CD4-positive, alpha-beta T cell treated with Interleukin-15 for 1 hour (primary cell): ENCODE measurements around the gene NIM1K.
"Not testable (repeated sequence)": the region's sequence is repeated elsewhere in the genome, so short reads cannot be mapped to it uniquely, and the experiment has no call there.

Source experiments
- DNase-seq: peaks from one replicate; pipeline ENCODE4 v3.0.0-alpha.2; 2020

NIM1K gene

DNA sequence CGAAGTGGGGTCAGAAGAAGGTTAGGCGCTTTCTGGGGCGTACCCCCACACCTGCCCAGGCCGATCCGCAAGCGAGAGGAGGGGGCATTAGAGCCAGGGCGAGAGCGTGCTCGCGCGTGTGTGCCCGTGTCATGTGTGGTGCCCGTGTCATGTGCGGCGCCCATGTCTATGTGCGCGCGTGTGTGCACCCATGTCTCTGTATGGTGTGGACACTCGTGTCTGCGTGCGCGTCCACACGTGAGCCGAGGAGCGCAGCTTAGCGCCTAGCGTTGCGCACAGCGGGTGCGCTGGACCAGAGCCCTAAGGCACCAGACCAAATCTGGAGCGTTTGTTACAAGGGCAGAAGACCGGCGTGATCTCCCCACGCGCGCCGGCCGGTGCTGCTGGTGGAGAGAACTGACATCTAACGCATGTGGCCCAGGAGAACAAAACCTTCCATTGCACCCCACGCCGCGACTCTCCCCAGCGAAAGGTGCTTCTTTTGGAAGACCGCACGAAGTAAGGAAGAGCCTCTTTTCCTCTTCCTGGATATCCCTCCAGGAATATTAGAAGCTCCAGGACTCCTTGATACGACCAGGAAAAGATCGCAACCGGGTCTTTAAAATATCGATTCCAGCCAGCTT, 644 bp downstream of the NIM1K start:
- DNase-seq = peak; percentile 16

DNA sequence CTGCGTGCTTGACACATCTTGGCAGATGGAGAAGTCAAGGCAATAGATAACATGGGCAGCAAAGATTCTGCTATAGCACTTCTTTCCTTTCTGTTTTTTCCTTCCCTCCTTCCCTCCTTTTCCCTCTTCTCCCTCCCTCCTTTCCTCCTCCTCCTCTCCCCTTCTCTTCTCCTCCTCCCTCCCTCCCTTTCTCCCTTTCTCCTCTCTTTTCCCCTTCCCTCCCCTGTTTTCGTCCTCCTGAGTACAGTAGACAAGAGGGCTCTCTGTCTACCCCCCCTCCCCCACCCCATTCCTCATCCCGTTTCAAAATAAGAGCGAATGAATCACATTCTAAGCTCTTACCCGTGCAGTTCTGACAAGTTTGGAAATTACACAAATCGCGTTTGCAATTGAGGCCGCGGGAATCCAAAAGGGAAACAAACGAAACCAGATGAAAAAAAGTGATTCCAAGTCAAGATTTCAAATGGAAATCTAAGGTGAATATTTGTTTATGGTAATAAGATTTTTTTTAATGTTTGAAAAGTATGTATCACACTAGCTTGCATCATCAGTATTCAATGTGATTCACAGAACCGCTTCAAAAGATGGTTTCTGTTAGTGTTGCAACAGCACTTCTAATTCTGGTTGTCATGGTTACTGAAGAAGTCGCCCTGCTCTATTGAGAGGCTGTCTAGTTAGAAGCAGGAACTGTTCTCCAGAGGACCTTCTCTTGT, 1.3 kb downstream of the NIM1K start:
- DNase-seq = peak; percentile 41

DNA sequence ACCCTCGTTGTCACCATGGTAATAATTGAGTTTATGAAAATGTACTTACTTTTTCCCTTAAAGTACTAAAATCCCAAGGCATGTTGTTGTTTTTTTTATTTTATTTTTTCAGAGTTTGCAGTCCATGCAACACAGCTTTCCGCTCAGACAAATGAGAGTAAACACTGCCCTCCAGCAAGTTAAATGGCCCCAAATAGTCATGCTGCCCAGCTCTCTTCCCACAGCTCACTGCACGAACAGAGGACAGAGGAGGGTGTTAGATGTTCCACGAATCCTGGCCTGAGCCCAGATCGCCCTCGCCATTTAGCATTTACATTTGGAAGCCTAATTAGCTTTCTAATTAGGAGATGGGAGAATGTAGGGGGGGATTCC, 1.9 kb downstream of the NIM1K start:
- DNase-seq = no peak

DNA sequence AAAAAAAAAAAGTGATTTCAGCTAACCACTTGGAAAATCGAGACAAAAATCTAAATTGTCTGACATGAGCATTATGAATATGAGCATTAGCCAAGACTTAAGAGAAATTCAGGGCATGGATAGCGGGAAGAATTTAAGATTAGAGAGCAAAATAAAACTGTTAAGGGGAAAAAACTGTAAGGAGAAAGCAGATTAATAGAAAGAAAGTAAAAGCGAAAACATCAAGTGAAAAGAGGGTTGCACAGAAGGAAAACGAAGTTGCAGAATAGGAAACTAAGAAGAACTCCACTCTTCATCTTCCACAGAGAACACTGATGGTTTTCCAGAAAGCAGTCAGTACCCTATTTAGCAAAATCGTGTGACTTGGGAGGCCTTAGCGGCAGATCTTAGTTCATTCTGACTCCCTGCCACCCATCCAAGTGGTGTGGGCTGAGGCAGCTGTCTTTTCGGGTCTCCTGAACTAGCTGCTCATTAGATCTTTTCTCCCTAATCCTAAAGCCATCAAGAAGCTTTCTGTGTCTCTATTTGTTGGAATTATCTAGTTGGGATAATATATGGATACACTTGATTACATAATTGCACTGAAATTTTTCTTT, 3.7 kb downstream of the NIM1K start:
- no peak for DNase-seq

DNA sequence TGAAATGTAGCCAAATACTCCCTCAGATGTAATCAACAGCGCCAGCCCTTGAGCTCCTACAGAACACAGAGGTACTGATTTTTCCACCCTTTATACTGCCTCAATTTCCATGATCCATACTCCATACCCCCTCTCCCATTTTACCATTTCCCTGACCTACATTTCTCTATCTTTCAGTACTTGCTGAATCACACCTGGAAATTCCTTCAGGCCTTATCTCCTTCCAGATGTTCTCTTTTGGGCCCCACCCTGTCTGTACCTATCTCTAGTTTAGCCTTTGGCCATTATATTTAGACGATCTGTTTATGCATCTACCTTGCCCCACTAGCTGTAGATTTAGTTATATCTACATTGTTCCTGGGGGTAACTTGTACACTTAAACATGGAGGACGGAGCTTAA, 5.5 kb downstream of the NIM1K start:
- no peak for DNase-seq

DNA sequence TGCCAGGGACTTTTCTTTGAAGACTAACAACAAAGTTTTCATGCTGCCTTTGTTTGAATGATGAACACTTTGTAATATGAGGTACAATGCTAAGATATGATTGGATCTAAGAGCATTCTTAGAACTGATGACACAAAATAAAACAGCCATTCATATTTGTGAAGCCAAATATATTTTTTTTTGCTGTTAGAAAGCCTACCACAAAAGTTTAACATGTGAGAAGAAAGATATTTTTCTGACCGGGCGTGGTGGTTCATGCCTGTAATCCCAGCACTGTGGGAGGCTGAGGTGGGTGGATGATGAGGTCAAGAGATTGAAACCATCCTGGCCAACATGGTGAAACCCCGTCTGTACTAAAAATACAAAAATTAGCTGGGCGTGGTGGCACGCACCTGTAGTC, 9.4 kb downstream of the NIM1K start:
- DNase-seq = not testable (repeated sequence)

DNA sequence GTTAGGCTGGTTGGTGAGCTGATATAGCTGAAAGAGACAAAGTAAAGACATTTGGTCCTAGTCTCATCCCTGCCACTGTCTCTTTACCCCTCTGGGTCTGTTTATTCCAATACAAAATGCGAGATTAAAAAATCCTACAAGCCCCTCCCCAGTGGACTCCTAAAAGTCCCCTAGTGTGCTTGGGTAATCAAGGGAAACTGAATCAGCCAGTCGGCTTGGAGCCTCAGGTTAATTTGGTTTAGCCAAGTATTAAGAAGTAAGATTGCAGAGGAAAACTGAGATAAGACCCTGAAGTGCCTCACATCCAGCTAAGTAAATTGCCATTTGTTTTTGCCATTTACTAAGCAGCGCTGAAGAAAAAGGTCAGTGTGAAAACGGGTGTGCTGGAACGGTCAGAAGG, 10.4 kb downstream of the NIM1K start:
- no peak for DNase-seq

DNA sequence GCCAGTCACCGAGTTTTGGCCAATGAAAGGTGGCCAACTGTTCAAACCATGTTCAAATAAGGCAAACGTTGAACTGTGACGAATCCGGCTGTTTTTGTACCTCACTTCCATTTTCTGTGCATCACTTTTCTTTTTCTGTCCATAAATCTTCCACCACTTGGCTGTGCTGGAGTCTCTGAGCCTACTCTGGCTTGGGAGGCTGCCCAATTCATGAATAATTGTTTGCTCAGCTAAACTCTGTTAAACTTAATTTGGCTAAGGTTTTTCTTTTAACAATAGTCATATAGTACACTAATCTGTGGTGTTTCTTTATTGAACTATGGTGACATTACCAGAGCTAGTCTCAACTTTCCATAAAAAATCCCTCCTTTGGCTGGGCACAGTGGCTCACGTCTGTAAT, 11.3 kb downstream of the NIM1K start:
- DNase-seq = no peak

DNA sequence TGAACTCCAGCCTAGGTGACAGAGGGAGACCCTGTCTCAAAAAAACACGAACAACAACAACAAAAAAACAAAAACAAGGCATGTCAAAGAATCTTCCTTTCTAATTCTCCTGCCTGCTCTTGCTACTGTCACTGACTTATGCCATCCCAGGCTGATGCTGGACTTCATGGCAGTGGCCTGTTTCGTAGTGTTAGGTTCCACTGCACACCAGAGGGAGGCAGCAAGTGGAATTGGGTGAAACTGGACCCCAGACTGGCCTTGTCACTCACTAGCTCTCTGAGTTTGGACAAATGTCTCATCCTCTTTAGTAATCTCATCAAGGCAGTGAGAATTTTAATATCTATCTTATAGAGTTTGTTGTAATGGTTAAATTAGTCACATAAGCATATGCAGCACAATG, 12.9 kb downstream of the NIM1K start:
- no peak for DNase-seq

DNA sequence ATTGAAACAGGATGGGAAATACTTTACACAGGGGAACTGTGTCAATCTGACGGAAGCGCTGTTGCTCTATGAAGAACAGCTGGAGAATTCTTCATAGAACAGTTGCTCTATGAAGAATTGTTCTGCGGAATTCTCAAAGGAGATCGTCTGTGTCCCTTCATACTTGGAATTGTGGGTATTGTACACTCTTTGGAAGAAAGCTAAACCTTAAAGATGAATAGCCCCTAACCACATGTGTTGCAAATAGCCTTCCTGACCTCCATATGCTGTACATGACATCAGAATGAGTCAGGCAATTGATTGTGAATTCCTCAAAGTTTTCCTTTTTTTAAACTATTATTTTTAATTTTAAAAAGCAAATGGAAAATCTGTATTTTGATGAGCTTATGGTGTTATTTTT, 15.6 kb downstream of the NIM1K start:
- DNase-seq = no peak

DNA sequence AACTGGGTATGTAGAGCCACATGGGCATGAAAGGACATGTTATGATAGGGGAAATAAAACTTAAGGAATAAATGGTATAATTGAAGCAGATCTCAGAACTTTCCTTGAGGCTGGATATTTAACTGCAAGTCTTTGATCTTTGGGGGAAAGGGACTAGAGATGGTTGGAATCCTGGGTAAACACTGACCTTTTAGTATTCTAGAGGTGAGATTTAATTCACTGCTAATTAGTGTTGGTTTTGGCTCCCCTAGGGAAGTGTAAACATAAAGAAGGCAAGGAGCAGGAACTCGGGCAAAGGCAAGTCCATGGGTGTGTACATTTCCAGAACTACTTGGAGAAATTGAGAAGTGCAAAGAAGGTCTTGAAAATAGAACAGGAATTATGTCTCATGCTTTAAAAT, 16.6 kb downstream of the NIM1K start:
- no peak for DNase-seq

DNA sequence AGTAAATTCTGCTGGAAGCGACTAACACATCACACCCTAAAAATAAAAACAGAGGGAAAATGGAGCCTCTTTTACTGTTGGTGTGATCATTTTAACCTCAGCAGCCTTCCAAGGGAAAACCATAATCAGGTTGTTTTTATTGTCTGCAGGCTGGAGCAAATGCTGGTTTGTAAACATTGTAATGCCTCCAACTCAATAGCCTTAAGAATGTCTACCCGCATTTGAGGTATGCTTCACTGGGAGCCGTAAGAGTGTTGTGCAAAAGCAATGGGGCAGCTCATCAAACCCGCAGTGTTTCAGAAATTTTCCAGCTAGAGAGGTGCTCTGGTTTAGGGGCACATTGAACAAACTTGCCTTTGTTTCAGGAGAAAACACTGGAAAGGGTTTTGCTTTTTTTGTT, 17.0 kb downstream of the NIM1K start:
- DNase-seq = no peak

DNA sequence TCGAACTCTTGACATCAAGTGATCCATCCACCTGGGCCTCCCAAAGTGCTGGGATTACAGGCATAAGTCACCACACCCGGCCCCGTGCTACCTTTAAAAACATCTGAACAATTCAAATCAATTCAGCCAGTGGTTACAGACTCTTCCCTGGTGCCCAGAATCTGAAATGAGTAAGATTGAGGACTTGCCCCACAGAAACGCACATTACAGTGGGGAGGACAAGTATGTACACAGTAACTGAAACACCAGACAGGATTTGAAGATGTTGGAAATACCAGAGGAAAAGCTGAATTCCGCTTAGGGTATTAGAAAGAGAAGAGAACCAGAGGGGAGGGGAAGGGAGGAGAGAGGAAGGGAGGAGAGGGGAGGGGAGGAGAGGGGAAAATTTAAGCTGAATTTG, 17.8 kb downstream of the NIM1K start:
- no peak for DNase-seq

DNA sequence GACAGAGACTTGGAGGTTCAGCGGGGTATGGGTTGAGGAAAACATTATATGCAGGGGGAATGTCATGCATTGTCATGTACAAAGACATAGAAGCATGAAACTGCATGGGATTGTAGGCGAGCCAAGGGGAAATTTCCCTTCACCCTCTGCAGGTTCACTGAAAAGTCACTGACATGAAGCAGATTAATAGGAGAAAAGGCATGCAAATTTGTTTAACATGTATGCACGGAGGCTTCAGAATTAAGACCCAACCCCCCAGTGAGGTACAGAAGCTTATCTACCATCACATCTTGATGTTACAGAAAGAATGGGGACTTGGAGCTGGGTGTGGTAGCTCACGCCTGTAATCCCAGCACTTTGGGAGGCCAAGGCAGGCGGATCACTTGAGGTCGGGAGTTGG, 18.5 kb downstream of the NIM1K start:
- no peak for DNase-seq

DNA sequence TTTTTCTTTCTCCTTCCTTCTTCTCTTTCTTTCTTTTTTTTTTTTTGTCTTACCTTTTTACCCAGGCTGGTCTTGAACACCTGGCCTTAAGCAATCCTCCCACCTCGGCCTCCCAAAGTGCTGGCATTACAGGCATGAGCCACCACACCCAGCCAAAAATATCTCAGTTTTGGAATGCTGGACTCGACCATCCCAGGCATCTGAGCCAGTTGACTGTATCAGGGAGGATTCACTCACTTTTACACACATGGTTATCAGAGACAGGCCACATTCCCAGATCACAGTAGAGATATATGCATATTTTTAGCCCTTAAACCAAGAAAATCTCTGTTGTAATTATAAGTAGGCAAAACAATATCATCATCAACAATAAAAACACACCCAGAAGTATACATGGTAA, 21.9 kb downstream of the NIM1K start:
- DNase-seq = no peak

DNA sequence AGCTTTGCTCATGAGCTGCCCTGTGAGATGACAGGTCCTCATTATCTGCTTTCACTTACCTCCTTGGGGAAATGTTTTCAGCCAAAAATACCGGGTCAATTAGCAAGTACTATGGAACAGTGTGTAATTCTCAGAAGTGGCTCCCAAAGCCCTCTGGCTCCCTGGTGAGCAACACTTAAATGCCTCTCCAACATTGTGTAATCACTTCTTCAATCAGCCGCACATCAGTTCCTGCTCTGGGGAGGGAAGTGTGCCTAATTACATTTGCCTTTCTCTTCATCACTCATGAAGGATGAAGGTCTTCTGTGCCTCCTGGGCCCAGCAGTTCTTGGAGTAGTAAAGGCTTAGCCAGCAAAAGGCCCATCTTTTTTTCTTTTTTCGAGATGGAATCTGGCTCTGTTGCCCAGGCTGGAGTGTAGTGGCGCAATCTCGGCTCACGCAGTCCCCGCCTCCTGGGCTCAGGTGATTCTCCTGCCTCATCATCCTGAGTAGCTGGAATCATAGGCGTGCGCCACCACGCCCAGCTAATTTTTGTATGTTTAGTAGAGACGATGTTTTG, 23.1 kb downstream of the NIM1K start:
- DNase-seq = no peak

DNA sequence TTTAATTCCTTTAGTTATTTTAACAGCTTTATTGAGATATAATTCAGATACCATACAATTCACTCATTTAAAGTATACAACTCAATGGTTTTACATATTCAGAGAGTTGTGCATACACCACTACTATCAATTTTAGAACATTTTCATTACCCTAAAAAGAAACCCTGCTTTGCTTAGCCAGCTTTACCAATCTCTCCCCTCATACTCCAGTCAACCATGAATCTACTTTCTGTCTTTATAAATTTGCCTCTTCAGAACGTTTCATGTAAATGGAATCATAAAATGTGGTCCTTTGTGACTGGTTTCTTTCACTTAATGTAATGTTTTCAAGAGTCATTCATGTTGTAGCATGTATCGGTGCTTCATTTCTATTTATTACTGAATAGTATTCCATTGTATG, 24.9 kb downstream of the NIM1K start:
- no peak for DNase-seq

DNA sequence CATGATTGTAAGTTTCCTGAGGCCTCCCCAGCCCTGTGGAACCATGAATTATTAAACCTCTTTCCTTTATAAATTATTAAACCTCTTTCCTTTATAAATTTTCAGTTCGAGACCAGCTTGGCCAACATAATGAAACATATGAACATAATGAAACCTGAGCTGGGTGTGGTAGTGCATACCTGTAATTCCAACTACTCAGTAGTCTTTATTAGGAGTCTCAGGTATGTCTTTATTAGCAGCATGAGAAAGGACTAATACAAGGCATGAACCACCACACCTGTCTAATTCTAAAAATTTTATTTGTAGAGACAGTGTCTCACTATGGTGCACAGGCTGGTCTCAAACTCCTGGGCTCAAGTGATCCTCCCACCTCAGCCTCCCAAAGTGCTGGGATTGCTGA, 27.1 kb downstream of the NIM1K start:
- no peak for DNase-seq

DNA sequence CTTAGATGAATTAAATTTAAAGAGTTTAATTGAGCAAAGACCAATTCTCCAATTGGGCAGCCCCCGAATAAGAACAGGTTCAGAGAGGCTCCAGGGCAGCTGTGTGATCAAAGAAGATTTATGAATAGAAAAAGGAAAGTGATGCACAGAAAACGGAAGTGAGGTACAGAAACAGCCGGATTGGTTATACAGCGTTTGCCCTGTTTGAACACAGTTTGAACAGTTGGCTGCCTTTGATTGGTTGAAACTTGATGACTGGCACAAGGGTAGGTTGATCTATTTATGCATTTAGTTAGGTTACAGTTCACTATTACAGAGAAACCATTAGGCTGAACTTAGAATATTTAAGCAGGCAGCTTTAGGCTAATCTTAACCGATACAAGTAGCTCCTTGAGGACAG, 29.5 kb downstream of the NIM1K start:
- DNase-seq = no peak

DNA sequence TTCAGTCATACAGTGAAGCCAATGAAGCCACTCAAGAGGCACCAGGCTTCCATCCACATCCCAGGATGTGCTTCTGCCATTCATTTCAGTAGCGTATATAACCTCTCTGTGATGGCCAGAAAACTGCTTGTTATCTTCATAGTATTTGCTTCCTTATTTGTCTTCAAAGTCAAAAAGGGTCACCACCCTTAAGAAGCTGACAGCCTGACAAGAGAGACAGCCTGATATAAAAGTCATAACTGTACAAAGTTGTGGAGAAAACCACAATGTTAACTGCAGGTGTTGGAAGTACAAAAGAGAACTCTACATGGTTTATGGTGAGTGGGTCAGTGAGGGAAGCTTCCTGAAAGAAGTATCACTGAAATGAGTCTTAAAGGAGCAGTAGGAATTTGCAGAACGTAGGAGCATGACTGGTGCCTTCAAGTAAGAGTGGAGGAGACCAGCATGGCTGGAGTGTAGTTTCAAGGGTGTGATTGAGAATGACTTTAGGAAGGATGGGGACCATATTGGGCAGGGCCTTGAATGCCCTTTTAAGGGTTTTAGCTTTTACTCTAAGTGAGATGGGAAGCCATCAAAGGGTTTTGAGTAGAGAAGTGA, 33.7 kb downstream of the NIM1K start:
- no peak for DNase-seq

DNA sequence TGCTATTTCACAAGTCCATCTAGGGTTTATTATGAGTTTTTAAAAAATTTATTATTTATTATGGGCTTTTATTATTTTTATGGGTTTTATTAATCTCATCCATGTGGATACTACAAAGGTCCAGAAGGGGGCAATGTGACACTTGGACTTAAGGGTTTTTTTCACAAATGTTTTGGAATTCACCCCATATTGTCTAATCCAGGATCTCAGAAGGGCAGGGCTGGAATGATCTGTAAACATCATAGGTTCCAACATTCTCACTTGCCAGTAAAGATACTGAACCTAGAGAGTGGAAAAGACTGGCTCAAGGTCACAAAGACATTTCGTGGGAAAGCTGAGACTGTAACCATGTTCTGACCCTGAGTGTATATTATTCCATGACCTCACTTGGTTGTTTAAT, 35.6 kb downstream of the NIM1K start:
- DNase-seq = no peak

DNA sequence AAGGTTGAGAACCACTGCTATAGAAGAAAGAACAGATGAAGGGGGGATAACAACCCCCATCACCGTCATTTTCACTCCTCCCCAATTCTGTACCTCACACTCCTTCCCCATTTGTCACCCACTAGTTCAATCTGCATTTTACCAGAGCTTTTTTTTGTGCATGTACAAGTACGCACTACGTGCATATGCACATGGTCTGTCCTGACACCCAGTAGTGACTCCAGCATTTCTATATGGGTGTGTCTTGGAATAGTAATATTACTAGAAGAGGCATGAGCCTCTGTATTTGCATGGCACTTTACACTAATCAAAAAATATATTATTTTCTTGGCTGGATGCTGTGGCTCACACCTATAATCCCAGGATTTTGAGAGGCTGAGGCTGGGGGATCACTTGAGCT, 38.7 kb downstream of the NIM1K start:
- no peak for DNase-seq

DNA sequence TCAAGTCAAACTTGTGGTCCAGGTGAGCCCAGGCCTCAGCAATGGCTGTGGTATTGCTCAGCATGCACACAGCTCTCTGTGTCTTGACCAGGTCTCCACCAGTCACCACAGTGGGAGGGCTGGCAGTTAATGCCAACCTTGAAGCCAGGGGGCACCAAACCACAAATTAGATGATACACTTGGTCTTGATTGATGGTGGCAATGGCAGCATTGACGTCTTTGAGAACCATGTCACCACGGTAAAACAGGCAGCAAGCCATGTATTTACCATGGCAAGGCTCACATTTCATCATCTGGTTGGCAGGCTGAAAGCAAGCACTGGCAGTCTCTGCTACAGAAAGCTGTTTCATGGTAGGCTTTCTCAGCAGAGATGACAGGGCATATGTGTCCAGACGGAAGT, 40.0 kb downstream of the NIM1K start:
- DNase-seq = no peak
